Measurements from ENCODE around the gene CARM1.

The CARM1 gene

GRCh38 chr19:10896851-10897526 lies 25.6 kb downstream of the CARM1 start:
- no peaks in the 10 kb centered on the region for H3K36me3 ChIP-seq (replicated peaks; ENCODE audit: insufficient read depth, low read length)
- H3K4me3 ChIP-seq (ENCODE audit: low read length): no peak overlapping the region
- no peak overlapping the region for H2AFZ ChIP-seq (ENCODE audit: low read length)
- no peak for DNase-seq
- no peak overlapping the region for H3K27ac ChIP-seq (ENCODE audit: low read length)
- no peaks in the 10 kb centered on the region for H3K27me3 ChIP-seq (replicated peaks; ENCODE audit: insufficient read depth, low read length)
- no peaks in the 10 kb centered on the region for H3K9me2 ChIP-seq (replicated peaks; ENCODE audit: insufficient read depth, low read length)
- H3K79me2 ChIP-seq (ENCODE audit: low read length): peaks cover 59% of the 10 kb centered on the region
- H3K9me3 ChIP-seq (replicated peaks; ENCODE audit: insufficient read depth, low read length): no peaks in the 10 kb centered on the region
- no peaks in the 10 kb centered on the region for H4K20me1 ChIP-seq (ENCODE audit: insufficient read depth, low read length)
- no peaks in the 10 kb centered on the region for H3F3A ChIP-seq (ENCODE audit: insufficient read depth, low read length)
- TF ChIP-seq EZH2 (optimal IDR thresholded peaks at IDR 0.05; ENCODE audit: low read depth, low read length): no peak
- no peak for TF ChIP-seq EZH2phosphoT487 (IDR thresholded peaks at IDR 0.05; ENCODE audit: low read length)
- TF ChIP-seq CTCF (IDR thresholded peaks at IDR 0.05; ENCODE audit: low read length): no peak
- H3K4me1 ChIP-seq (ENCODE audit: low read length): no peaks in the 10 kb centered on the region
- H3K4me2 ChIP-seq (ENCODE audit: low read depth, low read length): no peak overlapping the region
- no peak overlapping the region for H3K9ac ChIP-seq (ENCODE audit: low read length)

- no peaks in the 10 kb centered on the region for H3K36me3 ChIP-seq (replicated peaks; ENCODE audit: insufficient read depth, low read length)
- DNase-seq: no peak
- H2AFZ ChIP-seq (ENCODE audit: low read length): no peak overlapping the region
- TF ChIP-seq EZH2 (optimal IDR thresholded peaks at IDR 0.05; ENCODE audit: low read depth, low read length) (no peak), CTCF (IDR thresholded peaks at IDR 0.05; ENCODE audit: low read length) (no peak), EZH2phosphoT487 (IDR thresholded peaks at IDR 0.05; ENCODE audit: low read length) (no peak)
- no peaks in the 10 kb centered on the region for H3K9me3 ChIP-seq (replicated peaks; ENCODE audit: insufficient read depth, low read length)
- no peak overlapping the region for H3K27ac ChIP-seq (ENCODE audit: low read length)
- no peaks in the 10 kb centered on the region for H3F3A ChIP-seq (ENCODE audit: insufficient read depth, low read length)
- no peaks in the 10 kb centered on the region for H4K20me1 ChIP-seq (ENCODE audit: insufficient read depth, low read length)
- no peaks in the 10 kb centered on the region for H3K9me2 ChIP-seq (replicated peaks; ENCODE audit: insufficient read depth, low read length)
- no peak overlapping the region for H3K4me2 ChIP-seq (ENCODE audit: low read depth, low read length)
- H3K4me3 ChIP-seq (ENCODE audit: low read length): no peak overlapping the region
- no peaks in the 10 kb centered on the region for H3K4me1 ChIP-seq (ENCODE audit: low read length)
- no peaks in the 10 kb centered on the region for H3K27me3 ChIP-seq (replicated peaks; ENCODE audit: insufficient read depth, low read length)
- H3K9ac ChIP-seq (ENCODE audit: low read length): no peak overlapping the region
- peaks cover 64% of the 10 kb centered on the region for H3K79me2 ChIP-seq (ENCODE audit: low read length)
Observed at GRCh38 chr19:10898633-10899032, 27.3 kb downstream of the CARM1 start.

- Histone ChIP-seq H3K79me2 (ENCODE audit: low read length) (peaks cover 61% of the 10 kb centered on the region), H3K36me3 (replicated peaks; ENCODE audit: insufficient read depth, low read length) (no peaks in the 10 kb centered on the region), H4K20me1 (ENCODE audit: insufficient read depth, low read length) (no peaks in the 10 kb centered on the region), H3K27me3 (replicated peaks; ENCODE audit: insufficient read depth, low read length) (no peaks in the 10 kb centered on the region), H3K4me2 (ENCODE audit: low read depth, low read length) (no peak overlapping the region), H3F3A (ENCODE audit: insufficient read depth, low read length) (no peaks in the 10 kb centered on the region), H3K4me1 (ENCODE audit: low read length) (no peaks in the 10 kb centered on the region), H2AFZ (ENCODE audit: low read length) (no peak overlapping the region), H3K4me3 (ENCODE audit: low read length) (no peak overlapping the region), H3K9ac (ENCODE audit: low read length) (no peak overlapping the region), H3K9me2 (replicated peaks; ENCODE audit: insufficient read depth, low read length) (no peaks in the 10 kb centered on the region), H3K9me3 (replicated peaks; ENCODE audit: insufficient read depth, low read length) (no peaks in the 10 kb centered on the region), H3K27ac (ENCODE audit: low read length) (no peak overlapping the region)
- TF ChIP-seq EZH2phosphoT487 (IDR thresholded peaks at IDR 0.05; ENCODE audit: low read length) (no peak), CTCF (IDR thresholded peaks at IDR 0.05; ENCODE audit: low read length) (no peak), EZH2 (optimal IDR thresholded peaks at IDR 0.05; ENCODE audit: low read depth, low read length) (no peak)
- DNase-seq: no peak
Observed at GRCh38 chr19:10899151-10899653, 27.8 kb downstream of the CARM1 start.

Measured in MM.1S (cell line).